Measurements from ENCODE around the gene PRCC.
A peak's percentile ranks its signal among the peaks of the same experiment; 100 is the strongest.
"Not testable (repeated sequence)": the region's sequence is repeated elsewhere in the genome, so short reads cannot be mapped to it uniquely, and the experiment has no call there.

The PRCC gene

DNA sequence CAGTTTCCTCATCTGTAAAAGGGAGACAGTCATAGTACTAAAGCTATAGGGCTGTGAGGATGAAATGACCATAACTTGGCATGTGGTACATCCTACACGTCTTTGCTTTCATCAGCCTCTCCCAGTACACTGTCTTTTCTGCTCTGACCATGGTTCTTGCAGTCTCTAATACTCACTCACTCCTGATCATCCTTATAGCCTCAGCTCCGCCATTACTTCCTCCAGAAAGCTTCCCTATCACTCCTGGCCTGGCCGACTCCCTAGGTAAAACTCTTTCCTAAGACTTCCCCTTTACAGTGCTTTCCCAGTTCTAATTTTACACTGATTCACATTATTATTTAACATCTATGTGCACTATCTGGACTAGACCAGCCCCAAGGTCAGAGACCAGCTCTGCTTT lies 21.5 kb upstream of the PRCC start:
- DNase-seq = peak; percentile 29

DNA sequence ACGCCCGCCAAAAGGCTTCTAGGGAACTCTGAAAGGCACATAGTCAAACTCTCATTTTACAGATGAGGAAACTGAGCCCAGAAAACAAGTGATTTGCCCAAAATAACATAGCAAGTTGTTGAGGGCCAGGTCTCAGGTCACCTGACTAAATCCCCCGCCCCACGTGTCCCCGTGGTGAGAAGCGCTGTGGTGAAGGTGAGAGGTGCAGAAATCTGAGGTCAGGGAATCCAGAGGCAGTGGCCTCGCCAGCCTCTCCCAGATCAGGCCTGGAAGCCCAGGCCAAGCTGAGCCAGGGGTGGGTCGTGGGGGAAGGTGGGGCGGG lies 21.0 kb upstream of the PRCC start:
- no peak for DNase-seq

DNA sequence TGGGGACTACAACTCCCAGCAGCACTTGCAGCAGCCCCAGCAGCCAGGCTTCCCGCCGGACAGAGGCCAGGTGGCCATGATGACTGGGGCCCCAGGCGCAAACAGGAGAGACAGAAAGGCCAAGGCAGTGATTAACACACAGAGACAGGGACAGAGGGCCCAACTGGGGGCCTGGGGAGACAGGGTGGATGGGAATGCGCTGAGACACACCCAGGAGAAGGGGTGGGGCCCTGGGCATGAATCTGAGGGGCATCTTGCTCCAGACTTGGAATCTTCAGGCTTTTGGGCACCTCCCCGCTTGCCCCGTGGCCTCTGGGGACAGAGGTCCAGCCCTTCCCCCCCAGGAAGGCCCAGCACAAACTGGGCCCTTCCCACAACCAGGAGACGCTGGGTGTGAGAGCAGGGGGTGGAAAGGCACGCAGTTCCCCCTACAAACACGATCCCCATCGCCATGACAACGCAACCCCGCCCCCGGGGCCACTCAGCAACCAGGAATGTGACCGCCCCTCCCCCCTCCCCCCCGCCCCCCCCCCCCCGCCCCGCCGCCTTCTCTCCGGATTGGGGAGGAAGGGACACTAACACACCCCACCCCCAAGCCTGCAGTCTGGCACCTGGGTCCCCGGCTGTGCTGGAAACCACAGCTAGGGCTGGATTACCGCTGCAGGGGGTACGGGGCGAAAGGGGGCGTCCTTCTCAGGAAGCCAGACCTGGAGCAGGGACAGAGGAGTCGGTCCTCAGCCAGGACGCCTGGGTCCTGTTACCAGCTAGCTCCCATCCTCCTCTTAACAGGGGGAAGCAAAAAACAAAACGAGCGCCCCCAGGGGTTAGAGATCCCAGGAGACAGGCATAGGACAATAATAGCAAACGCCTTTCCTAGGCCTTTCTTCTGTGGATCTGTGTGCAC lies 20.4 kb upstream of the PRCC start:
- peak; percentile 64 for DNase-seq

DNA sequence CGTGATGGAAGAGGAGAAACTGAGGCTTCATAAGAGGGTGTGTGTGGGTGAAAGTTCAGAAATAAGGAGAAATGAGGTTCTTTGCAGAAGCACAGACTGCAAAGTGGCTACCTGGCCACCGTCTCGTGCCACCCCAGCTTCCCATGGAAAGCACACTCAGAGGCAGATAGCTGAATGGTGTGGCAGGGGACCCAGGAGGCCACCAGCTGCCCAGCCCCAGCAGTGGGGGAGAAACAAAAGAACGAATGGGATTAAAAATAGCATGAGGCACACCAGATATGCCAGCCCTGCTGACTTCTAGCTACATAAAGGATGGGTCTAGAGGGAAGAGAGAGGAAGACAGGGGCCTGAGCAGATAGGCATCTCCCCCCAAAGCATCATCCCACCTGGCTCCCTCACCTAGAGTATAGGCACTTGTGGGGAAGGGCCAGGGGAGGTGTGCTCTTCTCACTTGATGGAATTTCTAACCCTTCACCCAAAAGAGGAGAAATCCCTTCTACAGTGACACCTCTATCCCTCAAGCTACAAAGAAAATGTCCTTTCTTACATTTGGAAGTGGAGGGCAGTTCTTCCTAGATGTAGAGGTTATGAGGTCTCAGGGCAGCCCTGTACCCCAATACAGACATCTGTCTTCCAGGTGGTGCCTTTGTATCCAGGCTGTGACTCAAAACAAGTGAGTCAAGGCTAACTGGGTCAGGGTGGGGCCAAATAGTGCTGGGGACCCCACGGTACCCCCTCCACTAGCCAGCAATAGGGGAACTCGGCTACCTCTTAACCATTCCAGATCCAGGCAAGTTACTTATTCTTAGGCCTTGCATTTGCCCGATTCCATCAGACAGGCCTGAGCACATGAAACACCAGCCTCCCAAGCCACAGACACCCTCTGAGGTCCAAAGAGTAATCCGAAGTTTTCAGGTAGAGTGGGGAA lies 19.3 kb upstream of the PRCC start:
- no peak for DNase-seq

DNA sequence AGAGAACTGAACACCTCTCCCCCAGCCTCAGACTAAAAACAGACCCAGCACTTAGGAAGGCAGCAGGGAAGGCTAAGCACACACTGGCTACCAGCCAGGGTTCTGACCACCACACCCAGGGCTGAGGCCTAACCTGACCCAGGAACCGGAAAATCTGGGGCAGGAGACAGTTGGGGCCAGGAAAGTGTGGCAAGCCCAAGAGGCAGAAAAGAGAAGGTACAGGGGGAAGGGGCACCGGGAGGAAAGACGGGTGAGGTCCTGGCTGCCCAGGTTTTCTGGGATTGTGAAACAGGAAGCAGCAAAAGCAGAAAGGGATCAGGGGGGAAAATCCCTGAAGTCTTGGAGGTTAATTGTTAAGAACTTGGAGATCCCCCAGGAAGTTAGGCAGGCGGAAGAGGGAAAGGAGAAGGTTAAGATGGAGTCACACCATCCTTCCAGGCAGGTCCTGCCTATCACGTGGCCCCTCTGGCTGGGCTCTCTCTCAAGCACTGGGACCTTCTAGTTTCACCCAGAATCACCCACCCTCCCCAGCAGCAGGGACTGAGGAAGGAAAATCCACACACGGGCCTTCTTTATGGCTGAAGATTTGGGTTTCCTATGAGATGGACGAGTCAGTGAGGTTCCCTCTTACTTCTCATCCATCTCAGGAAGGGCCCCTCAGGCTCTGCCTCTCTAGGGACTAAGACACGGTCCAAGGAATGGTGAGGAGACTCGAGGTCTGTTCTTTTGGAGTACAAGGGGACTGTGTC lies 18.5 kb upstream of the PRCC start:
- DNase-seq = peak; percentile 90

DNA sequence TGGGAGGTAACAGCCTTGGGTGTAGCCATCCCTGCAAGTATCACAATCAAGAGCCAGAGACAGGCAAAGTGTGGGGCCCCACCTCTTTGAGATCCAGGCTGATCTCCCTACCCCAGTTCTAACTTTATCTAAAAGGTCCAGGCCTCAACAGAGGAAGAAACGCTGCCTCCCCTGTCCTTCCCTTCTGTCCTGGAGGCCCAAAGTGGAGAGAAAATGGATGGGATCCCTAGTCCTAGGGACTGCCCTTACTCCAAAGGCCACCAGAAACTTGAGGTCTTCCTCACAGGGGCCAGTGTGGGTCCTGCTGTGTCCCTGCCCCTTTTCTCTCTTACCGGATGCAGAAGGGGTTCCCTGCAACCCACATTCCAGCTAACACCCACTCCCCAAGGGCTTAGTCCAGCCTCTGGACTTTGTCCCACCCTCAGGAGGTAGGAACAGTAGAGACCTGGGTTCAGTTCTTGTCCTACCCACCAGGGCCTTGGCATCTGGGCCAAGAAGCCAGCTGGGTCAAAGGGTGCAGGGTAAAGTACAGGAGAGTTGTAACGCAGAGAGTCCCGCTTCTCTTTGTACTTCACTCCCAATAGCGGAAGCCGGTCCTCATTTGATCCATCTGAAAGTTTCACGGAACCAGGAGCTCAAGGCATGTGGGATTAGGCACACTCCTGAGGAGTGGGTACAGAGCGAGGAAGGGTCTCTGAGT lies 17.8 kb upstream of the PRCC start:
- no peak for DNase-seq

DNA sequence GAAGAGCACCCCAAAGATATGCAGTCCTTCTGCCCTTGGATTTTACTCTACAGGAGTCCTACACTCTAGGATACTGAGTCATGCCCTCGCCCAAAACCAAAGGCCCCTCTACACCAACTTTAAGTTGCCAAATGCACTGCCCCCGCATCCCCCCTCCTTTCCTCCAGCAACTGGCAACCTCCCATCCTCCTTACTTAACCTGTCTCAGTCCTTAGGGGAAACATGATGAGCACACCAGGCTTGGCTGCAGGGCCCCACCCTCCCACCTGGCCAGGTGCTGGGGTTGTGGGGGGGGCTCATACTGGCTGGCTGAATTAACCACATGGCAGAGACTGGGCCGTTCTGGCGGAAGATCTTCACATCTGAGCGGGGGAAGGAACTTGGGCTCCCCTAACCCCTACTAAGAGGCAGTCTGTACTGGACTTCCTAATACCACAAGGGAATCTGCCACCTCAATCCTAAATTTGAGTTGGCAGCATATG lies 17.1 kb upstream of the PRCC start:
- DNase-seq = no peak

DNA sequence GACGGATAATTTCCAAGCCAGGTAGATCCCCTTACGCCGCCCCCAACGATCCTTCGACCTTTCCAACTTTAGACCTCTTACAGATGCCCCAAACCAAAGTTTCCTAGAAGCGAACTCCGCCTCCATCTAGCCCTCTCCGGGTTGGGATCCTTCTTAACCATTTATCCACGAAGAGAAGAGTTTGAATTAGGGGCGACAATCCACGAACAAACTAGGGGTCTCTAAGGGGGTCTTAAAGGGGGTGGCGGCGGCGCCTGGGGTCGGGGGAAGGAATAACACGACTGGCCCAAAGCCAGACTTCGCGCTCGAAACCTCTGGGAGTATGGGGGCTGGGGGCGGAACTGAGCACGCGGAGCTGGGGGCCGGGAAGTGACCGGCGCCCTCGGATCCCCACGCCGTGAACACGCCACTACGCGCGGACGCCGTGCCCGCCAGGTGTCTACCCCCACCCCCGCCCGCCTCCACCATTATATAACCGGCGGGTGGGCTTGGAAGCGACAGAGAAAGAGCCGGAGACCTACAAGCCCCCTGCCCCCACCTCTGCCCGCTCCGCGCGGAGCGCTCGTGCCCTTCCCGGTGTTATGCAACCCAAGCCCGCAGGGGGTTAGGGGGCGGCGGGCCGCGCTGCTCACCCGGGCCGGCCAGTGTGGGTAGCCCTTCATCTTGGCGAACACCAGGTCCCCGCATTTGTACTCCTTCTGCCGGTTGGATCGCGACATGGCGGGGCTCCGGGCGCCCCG lies 16.5 kb upstream of the PRCC start:
- no peak for DNase-seq

DNA sequence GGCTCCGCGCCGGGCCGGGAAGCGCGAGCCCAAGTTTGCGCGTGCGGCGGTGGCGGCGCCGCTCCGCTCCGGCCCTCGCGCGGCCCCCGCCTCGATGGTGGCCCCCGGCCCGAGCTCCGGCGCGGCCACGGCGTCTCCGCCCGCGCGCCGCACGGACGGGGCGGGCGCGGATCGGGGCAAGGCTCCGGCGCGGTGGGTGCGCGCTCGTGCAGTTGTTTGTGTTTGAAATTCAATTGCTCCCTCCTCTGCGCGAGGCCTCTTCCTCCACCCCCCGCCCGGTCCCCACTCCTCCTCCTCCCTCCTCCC lies 15.9 kb upstream of the PRCC start, which contains the start of gene HDGF:
Gene HDGF, minus strand, starts transcription at position 225 of the 306 bp plus-strand sequence. CDS start 246 bp downstream, outside the sequence.
- DNase-seq = no peak

DNA sequence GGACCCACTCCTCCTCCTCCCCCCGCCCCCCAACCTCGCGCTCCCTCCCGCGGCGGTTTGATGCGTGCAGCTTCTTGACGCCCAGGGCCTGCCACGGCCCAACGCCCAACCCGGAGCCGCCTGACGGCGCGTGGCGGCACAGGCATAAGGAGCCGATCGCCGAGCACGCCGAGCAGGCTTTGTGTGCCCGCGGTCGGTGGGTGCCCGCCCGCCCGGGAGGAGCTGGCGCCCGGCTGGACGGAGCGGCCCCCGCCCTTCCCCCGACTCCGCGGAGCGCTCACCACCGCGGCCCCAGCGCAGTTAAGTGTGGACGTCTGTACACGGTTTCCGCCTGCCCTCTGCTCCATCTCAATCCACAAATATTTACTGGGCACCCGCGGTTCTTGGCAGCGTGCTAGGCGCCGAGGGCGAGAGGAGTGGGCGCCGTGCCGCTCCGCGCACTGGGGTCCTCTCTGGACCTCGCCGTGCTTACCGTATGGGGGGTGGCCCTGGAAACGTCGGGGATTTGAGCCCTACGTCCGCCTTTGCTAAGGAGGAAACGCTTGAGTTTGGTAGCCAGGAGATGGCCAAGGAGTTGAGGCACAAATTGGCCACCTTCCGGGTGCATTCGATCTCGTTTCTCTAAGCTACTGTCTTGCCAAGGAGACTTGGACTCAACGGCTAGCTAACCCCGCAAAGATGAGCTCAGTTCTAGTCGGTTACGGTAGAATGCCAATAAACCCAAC lies 15.4 kb upstream of the PRCC start:
- peak; percentile 94 for DNase-seq

DNA sequence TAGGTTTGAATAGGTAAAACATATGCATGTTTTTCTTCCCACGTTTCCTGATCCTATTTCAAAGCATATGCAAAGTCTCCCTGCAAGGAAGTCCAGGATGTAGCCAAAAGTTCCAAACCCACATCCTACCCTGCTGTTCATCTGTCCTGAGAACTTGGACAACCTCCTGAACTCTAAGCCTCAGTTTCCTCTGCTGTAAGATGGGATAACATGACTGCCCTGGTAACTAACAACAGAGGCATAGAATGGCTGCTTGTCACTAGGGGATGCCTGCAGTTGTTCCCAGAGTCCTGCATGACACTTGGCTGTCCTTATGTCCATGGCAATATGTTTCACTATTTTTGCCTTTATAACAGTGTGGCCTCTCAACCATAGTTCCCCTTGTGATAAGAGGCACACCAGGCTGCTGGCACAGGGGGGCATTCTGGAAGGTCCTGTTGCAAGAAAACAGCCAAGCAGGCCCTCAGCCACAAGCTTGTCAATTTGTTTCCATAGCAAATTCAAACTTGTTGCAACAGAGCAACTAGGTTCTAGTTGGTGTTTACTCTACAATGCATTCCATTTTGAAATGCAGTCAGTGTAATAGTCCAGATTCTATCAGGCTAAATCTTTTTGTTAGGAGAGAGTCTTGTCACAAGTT lies 14.4 kb upstream of the PRCC start:
- no peak for DNase-seq

DNA sequence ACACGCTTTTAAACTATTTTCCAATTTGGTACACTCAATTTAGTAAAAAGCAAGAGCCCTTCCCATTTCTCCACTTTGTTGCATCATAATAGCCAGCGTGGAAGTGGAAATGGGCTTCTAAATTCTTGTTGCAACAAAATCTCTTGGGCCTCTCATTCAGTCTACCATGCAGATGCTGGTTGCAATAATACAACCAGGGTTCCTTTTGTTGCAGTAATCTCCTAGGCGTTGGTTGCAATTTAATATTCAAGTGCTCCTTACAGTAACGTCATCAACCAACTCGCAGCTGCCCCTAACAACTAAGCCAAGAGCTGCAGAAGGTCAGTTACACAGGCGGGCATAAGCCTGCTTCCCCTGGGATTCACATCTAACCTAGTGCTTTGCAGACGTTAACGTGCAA lies 13.1 kb upstream of the PRCC start:
- DNase-seq = no peak

DNA sequence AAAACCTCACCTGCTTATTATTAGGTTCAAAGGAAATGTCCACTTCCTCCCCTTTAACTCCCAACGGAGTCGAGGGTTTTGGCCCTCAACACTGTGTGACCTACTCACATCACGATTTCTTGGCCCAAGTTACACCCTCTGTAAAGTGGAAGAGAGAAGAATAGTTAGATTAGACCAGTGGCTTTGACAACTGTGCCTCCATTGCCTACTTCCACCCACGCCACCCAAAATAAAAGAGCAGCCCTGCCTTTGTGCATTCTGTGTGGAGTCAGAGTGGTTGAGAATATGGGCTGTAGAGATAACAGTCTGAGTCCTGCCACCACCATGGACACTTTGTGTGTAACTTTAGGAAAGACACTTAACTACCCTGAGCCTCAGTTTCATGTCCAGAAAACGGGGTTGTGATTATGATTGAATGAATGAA lies 11.8 kb upstream of the PRCC start:
- no peak for DNase-seq

DNA sequence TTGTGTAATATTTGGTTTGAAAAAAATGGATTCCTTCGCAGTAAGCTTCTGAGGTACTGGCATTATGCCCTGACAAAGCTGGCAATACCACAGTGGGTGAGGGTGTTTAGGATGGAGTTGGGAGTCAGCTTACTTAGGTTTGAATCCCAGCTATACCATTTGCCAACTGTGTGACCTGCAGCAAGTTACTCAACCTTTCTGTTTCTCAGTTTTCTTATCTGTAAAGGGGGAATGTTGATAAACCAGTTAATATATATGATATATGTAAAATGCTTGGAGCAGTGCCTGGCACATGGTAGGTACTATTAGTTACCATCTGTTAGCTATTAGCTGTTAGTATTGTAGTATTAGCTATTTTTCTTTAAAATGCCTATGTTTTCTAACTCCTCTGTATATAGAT lies 11.0 kb upstream of the PRCC start:
- no peak for DNase-seq

DNA sequence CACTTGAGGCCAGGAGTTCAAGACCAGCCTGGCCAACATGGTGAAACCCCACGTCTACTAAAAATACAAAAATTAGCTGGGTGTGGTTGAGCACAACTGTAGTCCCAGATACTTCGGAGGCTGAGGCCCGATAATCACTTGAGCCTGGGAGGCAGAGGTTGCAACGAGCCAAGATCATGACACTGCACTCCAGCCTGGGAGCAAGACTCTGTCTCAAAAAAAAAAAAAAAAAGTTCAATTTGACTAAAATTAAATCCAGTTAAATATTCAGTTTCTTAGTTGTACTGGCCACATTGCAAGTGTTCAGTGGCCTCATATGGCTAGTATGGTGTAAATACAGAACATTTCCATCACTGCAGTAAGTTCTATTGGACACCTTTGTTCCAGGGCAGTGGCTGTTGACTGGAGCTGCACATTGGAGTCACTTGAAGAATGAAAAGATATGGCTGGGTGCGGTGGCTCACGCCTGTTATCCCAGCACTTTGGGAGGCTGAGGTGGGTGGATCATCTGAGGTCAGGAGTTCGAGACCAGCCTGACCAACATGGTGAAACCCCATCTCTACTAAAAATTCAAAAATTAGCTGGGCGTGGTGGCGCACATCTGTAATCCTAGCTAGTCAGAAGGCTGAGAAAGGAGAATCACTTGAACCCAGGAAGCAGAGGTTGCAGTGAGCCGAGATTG lies 9.6 kb upstream of the PRCC start:
- DNase-seq = not testable (repeated sequence)

DNA sequence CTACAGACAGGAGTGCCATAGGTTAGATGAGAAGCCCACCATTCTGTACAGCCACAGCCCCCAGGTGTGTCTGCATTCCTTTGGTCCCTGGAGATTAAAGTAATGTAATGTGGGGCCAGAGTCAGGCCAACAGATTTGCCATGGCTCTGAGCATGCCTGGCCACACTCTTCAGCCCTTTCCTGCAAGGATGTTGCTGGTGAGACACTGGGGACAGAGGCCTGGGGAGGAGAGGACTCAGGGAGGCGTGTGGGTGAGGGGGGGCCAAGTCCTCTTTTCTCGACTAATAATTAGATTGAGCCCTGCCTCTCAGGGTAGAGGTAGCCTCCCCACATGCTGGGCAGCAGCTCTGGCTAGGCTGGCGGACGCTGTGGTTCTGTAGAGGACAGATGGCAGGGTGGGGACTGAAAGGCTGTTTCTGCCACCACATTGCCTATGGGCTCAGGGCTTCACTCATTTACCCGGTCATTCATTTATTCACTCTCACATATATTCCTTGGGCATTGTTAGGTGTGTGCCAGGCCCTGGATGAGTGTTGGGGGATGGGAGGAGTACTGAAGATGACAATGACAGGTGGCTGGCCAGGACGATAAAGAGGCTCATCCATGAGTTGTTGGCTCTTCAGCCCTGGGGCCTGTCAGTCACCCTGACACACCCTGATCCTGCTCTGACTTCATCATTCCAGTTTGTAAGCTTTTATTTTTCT lies 7.1 kb upstream of the PRCC start:
- no peak for DNase-seq

DNA sequence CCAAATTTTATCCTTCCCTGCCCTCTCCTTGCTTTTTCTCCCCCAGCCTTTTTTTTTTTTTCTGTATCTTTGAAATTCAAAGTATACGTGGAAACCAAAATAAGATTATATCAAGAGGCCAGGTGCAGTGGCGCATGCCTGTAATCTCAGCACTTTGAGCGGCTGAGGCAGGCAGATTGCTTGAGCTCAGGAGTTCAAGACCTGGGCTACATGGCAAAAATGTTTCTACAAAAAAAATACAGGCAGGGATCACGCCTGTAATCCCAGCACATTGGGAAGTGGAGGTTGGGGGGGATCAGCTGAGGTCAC lies 6.6 kb upstream of the PRCC start:
- DNase-seq = no peak

DNA sequence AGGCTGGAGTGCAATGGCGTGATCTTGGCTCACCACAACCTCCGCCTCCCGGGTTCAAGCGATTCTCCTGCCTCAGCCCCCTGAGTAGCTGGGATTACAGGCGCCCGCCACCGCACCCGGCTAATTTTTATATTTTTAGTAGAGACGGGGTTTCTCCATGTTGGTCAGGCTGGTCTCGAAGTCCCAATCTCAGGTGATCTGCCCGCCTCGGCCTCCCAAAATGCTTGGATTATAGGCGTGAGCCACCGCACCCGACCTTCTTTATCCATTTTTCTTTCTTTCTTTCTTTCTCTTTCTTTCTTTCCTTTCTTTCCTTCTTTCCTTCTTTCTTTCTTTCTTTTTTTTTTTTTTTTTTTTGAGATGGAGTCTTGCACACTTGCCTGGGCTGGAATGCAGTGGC lies 2.2 kb upstream of the PRCC start:
- DNase-seq = not testable (repeated sequence)

DNA sequence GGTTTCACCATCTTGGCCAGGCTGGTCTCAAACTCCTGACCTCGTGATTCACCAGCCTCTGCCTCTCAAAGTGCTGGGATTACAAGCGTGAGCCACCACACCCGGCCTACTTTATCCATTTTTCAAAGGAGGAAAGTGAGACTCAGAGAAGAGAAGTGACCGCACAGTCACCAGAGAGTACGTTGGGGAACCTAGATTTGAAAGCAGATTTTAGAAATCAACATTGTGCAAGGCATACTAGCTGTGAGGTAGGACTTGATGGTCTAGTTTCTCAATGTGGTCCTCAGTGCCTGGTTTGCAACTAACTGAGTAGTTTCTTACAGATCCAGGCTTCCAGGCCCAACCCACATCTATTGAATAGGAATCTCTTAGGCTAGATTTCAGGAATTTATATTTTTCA lies 1.7 kb upstream of the PRCC start:
- DNase-seq = peak; percentile 87
